Mesothelial cell of epicardium (in vitro differentiated cells): ENCODE results near the gene FRY. TPM values are rescaled to one million over a fixed set of nuclear protein-coding genes. Genes with fewer than 3 reads are reported as not detected.

ENCODE experiments used
- DNase-seq, 2 experiments: peaks; one replicate each; pipeline ENCODE4 v3.0.0; 2021; ENCODE audit warnings: low spot score in 2 of 2; ENCODE audit not compliant: unreplicated experiment in 2 of 2
- H3K27ac Mint-ChIP-seq: 2 replicates; pipeline ENCODE4 v1.8.0; 2021; ENCODE audit warnings: mixed read lengths
- H3K27me3 Mint-ChIP-seq: 2 replicates; pipeline ENCODE4 v1.8.0; 2021; ENCODE audit warnings: low read depth, mixed read lengths
- H3K36me3 Mint-ChIP-seq: 2 replicates; pipeline ENCODE4 v1.8.0; 2021; ENCODE audit warnings: mixed read lengths
- H3K4me1 Mint-ChIP-seq: 2 replicates; pipeline ENCODE4 v1.8.0; 2021; ENCODE audit warnings: mixed read lengths
- H3K4me3 Mint-ChIP-seq: 2 replicates; pipeline ENCODE4 v1.8.0; 2021; ENCODE audit warnings: mild to moderate bottlenecking, moderate library complexity, mixed read lengths
- H3K9me3 Mint-ChIP-seq: 2 replicates; pipeline ENCODE4 v1.8.0; 2021; ENCODE audit warnings: mixed read lengths
- CTCF ChIP-seq: fragments of 200-600 bp; sonication (generic); IDR thresholded peaks from one replicate; pipeline ENCODE4 v1.5.0; 2021; ENCODE audit warnings: antibody characterized with exemption; ENCODE audit not compliant: unreplicated experiment
- total RNA-seq: library from RNA; stranded (reverse); gene quantifications from 3 replicates; pipeline ENCODE4 v1.2.1, GENCODE V29; 2021

FRY gene
- total RNA-seq, 1 donor from 2014 or later = 18.1 TPM

GRCh38 chr13:32010136-32010535 is 21.4 kb upstream of the FRY start:
- Mint-ChIP-seq H3K9me3 (no peaks in the 10 kb centered on the region), H3K4me3 (no peak overlapping the region), H3K36me3 (no peaks in the 10 kb centered on the region), H3K27me3 (no peaks in the 10 kb centered on the region), H3K4me1 (peaks cover 6% of the 10 kb centered on the region), H3K27ac (no peak overlapping the region)
- no peak for TF ChIP-seq CTCF
- DNase-seq = no peak

- no peak overlapping the region for H3K4me3 Mint-ChIP-seq
- no peak for TF ChIP-seq CTCF
- H3K36me3 Mint-ChIP-seq = no peaks in the 10 kb centered on the region
- no peak overlapping the region for H3K27ac Mint-ChIP-seq
- H3K9me3 Mint-ChIP-seq = no peaks in the 10 kb centered on the region
- no peaks in the 10 kb centered on the region for H3K27me3 Mint-ChIP-seq
- peaks cover 6% of the 10 kb centered on the region for H3K4me1 Mint-ChIP-seq
- no peak for DNase-seq
These were observed 19.6 kb upstream of the FRY start for GRCh38 chr13:32011971-32012370.

GRCh38 chr13:32013181-32013580 is 18.4 kb upstream of the FRY start:
- TF ChIP-seq CTCF = no peak
- Mint-ChIP-seq H3K4me3 (no peak overlapping the region), H3K27ac (no peak overlapping the region), H3K4me1 (peaks cover 6% of the 10 kb centered on the region), H3K27me3 (no peaks in the 10 kb centered on the region), H3K9me3 (no peaks in the 10 kb centered on the region), H3K36me3 (no peaks in the 10 kb centered on the region)
- no peak for DNase-seq

GRCh38 chr13:32016119-32016518 is 15.5 kb upstream of the FRY start:
- Mint-ChIP-seq H3K4me1 (no peaks in the 10 kb centered on the region), H3K4me3 (no peak overlapping the region), H3K27me3 (no peaks in the 10 kb centered on the region)

GRCh38 chr13:32016631-32017030 is 14.9 kb upstream of the FRY start:
- Mint-ChIP-seq H3K4me1 (no peaks in the 10 kb centered on the region), H3K4me3 (no peak overlapping the region), H3K9me3 (no peaks in the 10 kb centered on the region), H3K27ac (no peak overlapping the region), H3K36me3 (no peaks in the 10 kb centered on the region), H3K27me3 (no peaks in the 10 kb centered on the region)
- no peak for TF ChIP-seq CTCF
- no peak for DNase-seq

More at GRCh38 chr13:32016119-32016518, 15.5 kb upstream of the FRY start:
- Mint-ChIP-seq H3K36me3 (no peaks in the 10 kb centered on the region), H3K9me3 (no peaks in the 10 kb centered on the region), H3K27ac (no peak overlapping the region)
- TF ChIP-seq CTCF = no peak
- no peak for DNase-seq

- H3K27me3 Mint-ChIP-seq = no peaks in the 10 kb centered on the region
- no peak for DNase-seq
These were observed 14.1 kb upstream of the FRY start for GRCh38 chr13:32017474-32017873.

More at GRCh38 chr13:32017474-32017873, 14.1 kb upstream of the FRY start:
- Mint-ChIP-seq H3K4me1 (peaks cover 5% of the 10 kb centered on the region), H3K36me3 (no peaks in the 10 kb centered on the region), H3K27ac (no peak overlapping the region), H3K4me3 (no peak overlapping the region), H3K9me3 (no peaks in the 10 kb centered on the region)
- TF ChIP-seq CTCF = no peak
